Adipose tissue (tissue), 3 donors: ENCODE data around the gene NPAS4. TPM values are rescaled to one million over a fixed set of nuclear protein-coding genes. Genes with fewer than 3 reads are reported as not detected.

ENCODE experiments used
- H3K27ac ChIP-seq: one replicate; pipeline ENCODE4 v1.5.1; 2013; ENCODE audit warnings: low read depth, low read length
- WGBS, 3 donors: extraction: QIAGEN DNeasy Blood & Tissue Kit; methylation state at CpG; one replicate each; pipeline ENCODE4 v1.1.7; 2013; 5-methylcytosine and 5-hydroxymethylcytosine counted together
- polyA plus RNA-seq, 3 donors: library from polyadenylated mRNA; stranded (reverse); fragments of 200-250 nt; gene quantifications; one replicate each; pipeline ENCODE4 v1.2.3, GENCODE V29; 2013
- donor health status: healthy with polysubstance abuse.
- donor health status: Bipolar disorder and iron deficiency.
- donor health status: healthy.

Gene NPAS4
- polyA plus RNA-seq, 3 donors = 0.06 to 0.07 TPM; not detected in 1

- WGBS, 3 donors = 90 to 92% (median 92%) methylated on average over 3 of the region's 3 CpGs
- no peak overlapping the region for H3K27ac ChIP-seq
These were observed 49.2 kb downstream of the NPAS4 start for GRCh38 chr11:66470015-66470414.

- H3K27ac ChIP-seq = no peak overlapping the region
- 94 to 97% (median 96%) methylated on average over 16 of the region's 16 CpGs for WGBS, 3 donors
These were observed 50.3 kb downstream of the NPAS4 start for GRCh38 chr11:66471142-66471541.

- no peak overlapping the region for H3K27ac ChIP-seq
- 89 to 93% (median 92%) methylated on average over 9 of the region's 9 CpGs for WGBS, 3 donors
These were observed 51.2 kb downstream of the NPAS4 start for GRCh38 chr11:66472054-66472453.

GRCh38 chr11:66473167-66473566 is 52.3 kb downstream of the NPAS4 start:
- no peak overlapping the region for H3K27ac ChIP-seq
- WGBS, 3 donors = 92% methylated on average over 11 of the region's 11 CpGs

GRCh38 chr11:66473608-66474515 is 53.0 kb downstream of the NPAS4 start:
- 87 to 92% (median 91%) methylated on average over 20 of the region's 20 CpGs for WGBS, 3 donors
- H3K27ac ChIP-seq = no peak overlapping the region

- H3K27ac ChIP-seq = no peak overlapping the region
- 92 to 95% (median 92%) methylated on average over 29 to 44 of the region's 44 CpGs for WGBS, 3 donors
These were observed 54.7 kb downstream of the NPAS4 start for GRCh38 chr11:66475349-66476172.

Other genes with a start within 250 kb of the NPAS4 start
- gene KLC2, start 163.3 kb upstream of the NPAS4 start, polyA plus RNA-seq = 10 to 100 TPM in 2 of 3 donors, 1 to 10 TPM in 1; 7.1 to 14.4 (median 14.2) TPM
- 100 to 1,000 TPM in 2 of 3 donors, 10 to 100 TPM in 1; 70.3 to 188 (median 183) TPM for gene RAB1B, start 152.4 kb upstream of the NPAS4 start, polyA plus RNA-seq
- 1 to 10 TPM in 1 of 3 donors, under 1 TPM in 1, not detected in 1; 0.16 to 1.3 TPM for gene CNIH2, start 142.9 kb upstream of the NPAS4 start, polyA plus RNA-seq
- 10 to 100 TPM; 62.9 to 84.3 (median 78.5) TPM for gene YIF1A, start 131.9 kb upstream of the NPAS4 start, polyA plus RNA-seq
- 1 to 10 TPM in 1 of 3 donors, under 1 TPM in 2; 0.22 to 1.3 (median 0.75) TPM for gene TMEM151A, start 129.1 kb upstream of the NPAS4 start, polyA plus RNA-seq
- 100 to 1,000 TPM in 1 of 3 donors, 10 to 100 TPM in 2; 22.3 to 327 (median 55.8) TPM for gene CD248, start 104.0 kb upstream of the NPAS4 start, polyA plus RNA-seq
- 1 to 10 TPM; 4.8 to 9.0 (median 6.5) TPM for gene RIN1, start 84.6 kb upstream of the NPAS4 start, polyA plus RNA-seq
- 10 to 100 TPM; 33.5 to 40.2 (median 36.4) TPM for gene BRMS1, start 75.9 kb upstream of the NPAS4 start, polyA plus RNA-seq
- 10 to 100 TPM; 12.5 to 19.9 (median 17.9) TPM for gene B4GAT1, start 73.4 kb upstream of the NPAS4 start, polyA plus RNA-seq
- gene SLC29A2, start 49.3 kb upstream of the NPAS4 start, polyA plus RNA-seq = 1 to 10 TPM; 6.7 to 9.4 (median 6.8) TPM
- 10 to 100 TPM; 30.2 to 53.6 (median 42.9) TPM for gene MRPL11, start 17.8 kb downstream of the NPAS4 start, polyA plus RNA-seq
- gene PELI3, start 45.9 kb downstream of the NPAS4 start, polyA plus RNA-seq = 10 to 100 TPM in 1 of 3 donors, 1 to 10 TPM in 2; 3.9 to 10.0 (median 5.8) TPM
- gene DPP3, start 59.4 kb downstream of the NPAS4 start, polyA plus RNA-seq = 10 to 100 TPM; 15.1 to 29.0 (median 18.6) TPM
- gene BBS1, start 89.6 kb downstream of the NPAS4 start, polyA plus RNA-seq = 10 to 100 TPM; 11.5 to 15.5 (median 12.3) TPM
- 10 to 100 TPM in 2 of 3 donors, 1 to 10 TPM in 1; 8.2 to 12.2 (median 10.8) TPM for gene ZDHHC24, start 125.0 kb downstream of the NPAS4 start, polyA plus RNA-seq
- gene ACTN3, start 125.9 kb downstream of the NPAS4 start, polyA plus RNA-seq = under 1 TPM in 2 of 3 donors, not detected in 1; 0.03 to 0.15 TPM
- 10 to 100 TPM; 22.4 to 73.7 (median 40.3) TPM for gene CTSF, start 147.6 kb downstream of the NPAS4 start, polyA plus RNA-seq
- under 1 TPM in 2 of 3 donors, not detected in 1; 0.04 to 0.17 TPM for gene CCDC87, start 172.0 kb downstream of the NPAS4 start, polyA plus RNA-seq
- gene CCS, start 172.2 kb downstream of the NPAS4 start, polyA plus RNA-seq = 10 to 100 TPM; 33.7 to 45.1 (median 41.2) TPM
- 10 to 100 TPM; 21.1 to 35.3 (median 33.4) TPM for gene RBM14, start 195.6 kb downstream of the NPAS4 start, polyA plus RNA-seq
- 100 to 1,000 TPM in 1 of 3 donors, 10 to 100 TPM in 2; 79.9 to 103 (median 97.5) TPM for gene RBM4, start 217.7 kb downstream of the NPAS4 start, polyA plus RNA-seq